A673 (cell line): ENCODE results near the gene MOB3C. TPM values are rescaled to one million over a fixed set of nuclear protein-coding genes. Genes with fewer than 3 reads are reported as not detected.

Experiments used
- BruUV-seq: library from RNA; stranded (reverse); fragments of 400-500 nt; replicated peaks from 2 replicates; lab custom pipeline; 2021; lab: Mats Ljungman, UMichigan
- CTCF ChIA-PET: fragments of 300-600 bp; sonication (Branson Sonifier 250); formaldehyde crosslinking; loops from one replicate; lab custom pipeline; 2022; ENCODE audit warnings: antibody characterized with exemption; lab: Charles Lee
- POLR2A ChIA-PET: fragments of 300-600 bp; sonication (Branson Sonifier 250); formaldehyde crosslinking; loops from one replicate; lab custom pipeline; 2022; ENCODE audit warnings: antibody characterized with exemption; ENCODE audit not compliant: low non-redundant PET; lab: Charles Lee
- DNase-seq: peaks from one replicate; pipeline ENCODE4 v3.0.0-alpha.2; 2015; ENCODE audit warnings: low spot score
- H3K27ac ChIP-seq: fragments of 200-600 bp; sonication (generic); 2 replicates; pipeline ENCODE4 v1.5.1; 2016; ENCODE audit warnings: mixed run types, low read depth, mild to moderate bottlenecking, mixed read lengths, antibody characterized with exemption, low read length; ENCODE audit not compliant: poor library complexity, severe bottlenecking
- H3K27me3 ChIP-seq: fragments of 200-600 bp; sonication (generic); replicated peaks from 2 replicates; pipeline ENCODE4 v1.6.1; 2017; ENCODE audit warnings: mixed run types, low read depth, mild to moderate bottlenecking, mixed read lengths, antibody characterized with exemption, low read length; ENCODE audit not compliant: insufficient read depth, poor library complexity
- H3K36me3 ChIP-seq: fragments of 200-600 bp; sonication (generic); 2 replicates; pipeline ENCODE4 v1.6.1; 2016; ENCODE audit warnings: mixed run types, mild to moderate bottlenecking, mixed read lengths, antibody characterized with exemption, low read length; ENCODE audit not compliant: insufficient read depth, poor library complexity, severe bottlenecking
- H3K4me1 ChIP-seq: fragments of 200-600 bp; sonication (generic); 2 replicates; pipeline ENCODE4 v1.6.1; 2017; ENCODE audit warnings: mixed run types, mild to moderate bottlenecking, mixed read lengths, antibody characterized with exemption, low read length; ENCODE audit not compliant: insufficient read depth, poor library complexity, severe bottlenecking
- H3K4me3 ChIP-seq: fragments of 200-600 bp; sonication (generic); 2 replicates; pipeline ENCODE4 v1.5.1; 2016; ENCODE audit warnings: low read depth, mixed run types, mild to moderate bottlenecking, mixed read lengths, low read length; ENCODE audit not compliant: poor library complexity, severe bottlenecking
- H3K9me3 ChIP-seq: fragments of 200-600 bp; sonication (generic); 2 replicates; pipeline ENCODE4 v1.6.1; 2016; ENCODE audit warnings: mixed run types, low read depth, mild to moderate bottlenecking, mixed read lengths, antibody characterized with exemption, low read length; ENCODE audit not compliant: poor library complexity, severe bottlenecking
- EZH2 ChIP-seq: fragments of 200-600 bp; sonication (generic); IDR thresholded peaks from 2 replicates; pipeline ENCODE4 v1.6.1; 2017; ENCODE audit warnings: borderline replicate concordance, low read depth, mild to moderate bottlenecking, mixed read lengths, antibody characterized with exemption, low read length; ENCODE audit not compliant: poor library complexity, severe bottlenecking
- intact Hi-C: fragments of 100-400 bp; cut with micrococcal nuclease; formaldehyde crosslinking; loops from one replicate; pipeline ENCODE4 v1.10.0; 2022; ENCODE audit not compliant: unreplicated experiment
- total RNA-seq: library from RNA; stranded (reverse); gene quantifications from 2 replicates; pipeline ENCODE4 v1.2.3, GENCODE V29; 2021
- TF ChIP-seq, protein P1 (sequence below): fragments of 300-800, 200-600 bp; sonication (generic); conservative IDR thresholded peaks from 2 replicates; pipeline ENCODE4 v1.5.1; 2017; ENCODE audit warnings: low read depth, mild to moderate bottlenecking, antibody characterized with exemption, low read length, moderate library complexity, mixed read lengths

Gene MOB3C
- total RNA-seq, 1 experiment from 2014 or later: 2.5 TPM

DNA sequence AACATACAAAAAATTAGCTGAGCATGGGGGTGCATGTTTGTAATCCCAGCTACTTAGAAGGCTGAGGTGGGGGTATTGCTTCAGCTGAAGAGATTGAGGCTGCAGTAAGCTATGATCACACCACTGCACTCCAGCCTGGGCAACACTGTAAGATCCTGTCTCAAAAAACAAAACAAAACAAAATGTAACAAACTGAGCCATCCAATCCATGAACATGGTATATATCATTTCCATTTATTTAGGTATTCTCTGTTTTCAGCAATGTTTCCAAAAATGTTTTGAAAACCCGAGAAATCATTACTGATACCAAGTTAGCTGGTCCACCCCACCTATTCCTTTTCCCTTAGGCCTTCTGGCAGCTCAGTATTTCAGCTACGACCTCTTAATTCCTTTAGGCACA lies 33.2 kb upstream of the MOB3C start:
- CTCF ChIA-PET: interaction anchor here (0.6 kb wide), 1 partner anchor 438 kb away, joined by 3 read pairs; no protein-coding TSS in a partner anchor
- Histone ChIP-seq H3K36me3 (peaks cover 16% of the 10 kb centered on the region), H3K27me3 (no peaks in the 10 kb centered on the region), H3K4me3 (no peak overlapping the region), H3K27ac (no peak overlapping the region), H3K9me3 (peaks cover 14% of the 10 kb centered on the region), H3K4me1 (no peaks in the 10 kb centered on the region)
- no peak for TF ChIP-seq EZH2
- TF ChIP-seq, protein P1, sequence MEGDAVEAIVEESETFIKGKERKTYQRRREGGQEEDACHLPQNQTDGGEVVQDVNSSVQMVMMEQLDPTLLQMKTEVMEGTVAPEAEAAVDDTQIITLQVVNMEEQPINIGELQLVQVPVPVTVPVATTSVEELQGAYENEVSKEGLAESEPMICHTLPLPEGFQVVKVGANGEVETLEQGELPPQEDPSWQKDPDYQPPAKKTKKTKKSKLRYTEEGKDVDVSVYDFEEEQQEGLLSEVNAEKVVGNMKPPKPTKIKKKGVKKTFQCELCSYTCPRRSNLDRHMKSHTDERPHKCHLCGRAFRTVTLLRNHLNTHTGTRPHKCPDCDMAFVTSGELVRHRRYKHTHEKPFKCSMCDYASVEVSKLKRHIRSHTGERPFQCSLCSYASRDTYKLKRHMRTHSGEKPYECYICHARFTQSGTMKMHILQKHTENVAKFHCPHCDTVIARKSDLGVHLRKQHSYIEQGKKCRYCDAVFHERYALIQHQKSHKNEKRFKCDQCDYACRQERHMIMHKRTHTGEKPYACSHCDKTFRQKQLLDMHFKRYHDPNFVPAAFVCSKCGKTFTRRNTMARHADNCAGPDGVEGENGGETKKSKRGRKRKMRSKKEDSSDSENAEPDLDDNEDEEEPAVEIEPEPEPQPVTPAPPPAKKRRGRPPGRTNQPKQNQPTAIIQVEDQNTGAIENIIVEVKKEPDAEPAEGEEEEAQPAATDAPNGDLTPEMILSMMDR: no peak
- BruUV-seq: no TSS peak
- POLR2A ChIA-PET: no interaction called here
- intact Hi-C loops: no loop called here
- no peak for DNase-seq

DNA sequence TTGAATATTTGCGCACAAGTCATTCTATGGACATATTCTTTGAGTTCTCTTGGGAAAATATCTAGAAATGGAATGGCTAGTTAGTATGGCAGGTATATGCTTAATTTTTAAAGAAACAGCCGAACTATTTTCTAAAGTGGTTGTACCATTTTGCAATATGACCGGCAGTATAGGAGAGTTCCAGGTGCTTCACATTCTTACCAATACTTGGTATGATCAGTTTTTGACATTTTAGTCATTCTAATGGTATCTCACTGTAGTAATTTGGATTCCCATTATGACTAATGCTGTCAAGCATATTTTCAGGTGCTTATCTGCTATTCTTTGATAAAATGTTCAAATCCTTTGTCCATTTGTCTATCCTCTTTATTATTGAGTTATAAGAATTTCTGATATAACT lies 31.0 kb upstream of the MOB3C start:
- no peaks in the 10 kb centered on the region for H3K27me3 ChIP-seq
- H3K4me3 ChIP-seq: no peak overlapping the region
- TF ChIP-seq, protein P1: no peak
- TF ChIP-seq EZH2: no peak
- H3K9me3 ChIP-seq: peaks cover 14% of the 10 kb centered on the region
- H3K27ac ChIP-seq: no peak overlapping the region
- no TSS peak for BruUV-seq
- H3K4me1 ChIP-seq: no peaks in the 10 kb centered on the region
- intact Hi-C loops: no loop called here
- H3K36me3 ChIP-seq: peaks cover 14% of the 10 kb centered on the region
- no peak for DNase-seq
- ChIA-PET CTCF (interaction anchor here (0.6 kb wide), 1 partner anchor 97 kb away, joined by 3 read pairs; no protein-coding TSS in a partner anchor), POLR2A (no interaction called here)

DNA sequence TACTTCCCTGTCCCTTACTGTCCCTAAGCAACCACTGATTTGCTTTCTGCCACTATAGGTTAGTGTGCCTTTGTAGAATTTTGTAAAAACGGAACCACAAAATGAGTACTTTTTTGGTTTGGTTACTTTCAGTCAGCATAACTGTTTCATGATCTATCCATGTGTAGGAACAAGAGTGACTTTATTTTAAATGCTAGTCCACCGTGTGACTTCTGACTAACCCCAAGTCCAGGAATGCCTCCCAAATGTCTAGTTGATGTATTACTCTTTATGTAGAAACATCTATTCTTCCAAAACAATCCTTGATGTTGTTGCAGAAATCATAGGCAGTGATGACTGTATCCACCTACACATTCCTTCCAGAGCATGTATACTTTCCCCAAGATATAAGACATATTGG lies 30.2 kb upstream of the MOB3C start:
- no peak overlapping the region for H3K27ac ChIP-seq
- DNase-seq: no peak
- BruUV-seq: no TSS peak
- TF ChIP-seq EZH2: no peak
- TF ChIP-seq, protein P1: no peak
- CTCF ChIA-PET: no interaction called here
- H3K4me1 ChIP-seq: no peaks in the 10 kb centered on the region
- POLR2A ChIA-PET: no interaction called here
- no peak overlapping the region for H3K4me3 ChIP-seq
- H3K36me3 ChIP-seq: peaks cover 14% of the 10 kb centered on the region
- intact Hi-C loops: no loop called here
- H3K27me3 ChIP-seq: no peaks in the 10 kb centered on the region
- peaks cover 14% of the 10 kb centered on the region for H3K9me3 ChIP-seq
